Stimulated activated CD4-positive, alpha-beta T cell treated with anti-CD3 and anti-CD28 coated beads, Interleukin-12 subunit alpha, Interleukin-12 subunit beta, amount 100 ng/mL, for 48 hours (primary cell): ENCODE data around the gene NISCH.

Experiments used
- DNase-seq, 3 donors: peaks; one replicate each; pipeline ENCODE4 v3.0.0-alpha.2; 2020; ENCODE audit warnings: low read depth in 2 of 3, low spot score in 1 of 3

The NISCH gene

GRCh38 chr3:52447512-52448355 is 7.7 kb upstream of the NISCH start:
- DNase-seq = no peak

- no peak for DNase-seq
Measured at GRCh38 chr3:52450489-52451236, 4.7 kb upstream of the NISCH start.

- DNase-seq = no peak
Measured at GRCh38 chr3:52451237-52452083, 3.9 kb upstream of the NISCH start.

GRCh38 chr3:52452126-52452525 is 3.3 kb upstream of the NISCH start:
- DNase-seq = no peak

- no peak for DNase-seq
Measured at GRCh38 chr3:52452570-52453221, 2.7 kb upstream of the NISCH start.

- no peak for DNase-seq
Measured at GRCh38 chr3:52453496-52454249, 1.7 kb upstream of the NISCH start, which contains the start of gene TNNC1. TNNC1 (minus strand) TSS chr3:52454041; CDS start chr3:52454015, 26 bp downstream.

- no peak for DNase-seq
Measured at GRCh38 chr3:52454250-52454937, 1.0 kb upstream of the NISCH start.

- no peak for DNase-seq
Measured at GRCh38 chr3:52454938-52455282, 494 bp upstream of the NISCH start.

- DNase-seq = no peak
Measured at GRCh38 chr3:52456169-52456799, 880 bp downstream of the NISCH start.

- DNase-seq = no peak
Measured at GRCh38 chr3:52456800-52457183, 1.4 kb downstream of the NISCH start.

- no peak for DNase-seq
Measured at GRCh38 chr3:52458031-52458760, 2.8 kb downstream of the NISCH start.

GRCh38 chr3:52458770-52459545 is 3.6 kb downstream of the NISCH start:
- DNase-seq = no peak

- no peak for DNase-seq
Measured at GRCh38 chr3:52461874-52462273, 6.5 kb downstream of the NISCH start.

- no peak for DNase-seq
Measured at GRCh38 chr3:52463416-52463815, 8.0 kb downstream of the NISCH start.

GRCh38 chr3:52468336-52468735 is 12.9 kb downstream of the NISCH start:
- no peak for DNase-seq

- DNase-seq = no peak
Measured at GRCh38 chr3:52469001-52469400, 13.6 kb downstream of the NISCH start.

- no peak for DNase-seq
Measured at GRCh38 chr3:52470920-52471319, 15.5 kb downstream of the NISCH start.
